ENCODE measurements around the gene ZNF516.

- TF ChIP-seq CTCF (IDR thresholded peaks at IDR 0.05; ENCODE audit: low read depth, low read length, poor library complexity, severe bottlenecking), result no peak
- TF ChIP-seq EZH2phosphoT487 (IDR thresholded peaks at IDR 0.05; ENCODE audit: borderline replicate concordance, low read length), result no peak
Measured at GRCh38 chr18:76356666-76357065, 138.4 kb downstream of the ZNF516 start.

Measured in DOHH2 (cell line).